HepG2 (cell line): ENCODE results near the gene LIN28A. TPM values are rescaled to one million over a fixed set of nuclear protein-coding genes. Genes with fewer than 3 reads are reported as not detected.
A peak's percentile ranks its signal among the peaks of the same experiment; 100 is the strongest.

ENCODE experiments used
- CBX2 ChIP-seq, 2 experiments: fragments of 200-600 bp in 1 of 2; sonication (generic); formaldehyde crosslinking in 1 of 2; IDR thresholded peaks; 2 replicates each; pipeline versions ENCODE4 v1.7.0 to v1.8.1; 2018 to 2022; ENCODE audit warnings: low read depth in 2 of 2, low read length in 1 of 2, mild to moderate bottlenecking in 1 of 2, missing genetic modification reagents in 1 of 2
- CBX5 ChIP-seq: sonication (generic); formaldehyde crosslinking; IDR thresholded peaks from 2 replicates; pipeline ENCODE4 v1.4.0; 2020; ENCODE audit warnings: missing genetic modification reagents, borderline replicate concordance
- CEBPG ChIP-seq: IDR thresholded peaks from 2 replicates; pipeline ENCODE4 v1.6.1; 2016
- CHD2 ChIP-seq: IDR thresholded peaks from 2 replicates; pipeline ENCODE4 v1.6.1; 2011; ENCODE audit warnings: low read depth, low read length, improper control_type of control experiment
- DRAP1 ChIP-seq: IDR thresholded peaks from 2 replicates; pipeline ENCODE4 v1.6.1; 2016; ENCODE audit warnings: missing genetic modification reagents, missing compliant biosample characterization
- EP300 ChIP-seq, 3 experiments: sonication (generic) in 1 of 3; formaldehyde crosslinking in 1 of 3; IDR thresholded peaks; 2 replicates each; pipeline versions ENCODE4 v1.5.1 to v1.6.1; 2011 to 2020; ENCODE audit warnings: low read depth in 2 of 3, low read length in 2 of 3, borderline replicate concordance in 1 of 3, improper control_type of control experiment in 1 of 3, mild to moderate bottlenecking in 1 of 3, missing genetic modification reagents in 1 of 3, moderate library complexity in 1 of 3
- KDM3A ChIP-seq: IDR thresholded peaks from 2 replicates; pipeline ENCODE4 v1.6.1; 2018; ENCODE audit warnings: low read depth, missing compliant biosample characterization
- KDM5A ChIP-seq: fragments of 200-600 bp; sonication (generic); IDR thresholded peaks from 2 replicates; pipeline ENCODE4 v1.7.0; 2018; ENCODE audit warnings: antibody characterized with exemption, mild to moderate bottlenecking, low read length, borderline replicate concordance
- KLF9 ChIP-seq: IDR thresholded peaks from 2 replicates; pipeline ENCODE4 v1.6.1; 2016; ENCODE audit warnings: low read depth
- KMT2A ChIP-seq: sonication (generic); formaldehyde crosslinking; IDR thresholded peaks from 2 replicates; pipeline ENCODE4 v1.4.0; 2020; ENCODE audit warnings: missing genetic modification reagents
- LCORL ChIP-seq, 2 experiments: fragments of 450-650 bp in 1 of 2; sonication (generic) in 1 of 2; formaldehyde crosslinking in 1 of 2; IDR thresholded peaks; 2 replicates each; pipeline versions ENCODE4 v1.5.0 to v1.6.1; 2017 to 2020; ENCODE audit warnings: antibody characterized with exemption in 1 of 2, missing genetic modification reagents in 1 of 2
- MIER3 ChIP-seq: IDR thresholded peaks from 2 replicates; pipeline ENCODE4 v1.6.1; 2016; ENCODE audit warnings: missing compliant biosample characterization, borderline replicate concordance
- MXD4 ChIP-seq: IDR thresholded peaks from 2 replicates; pipeline ENCODE4 v1.6.1; 2016; ENCODE audit warnings: mild to moderate bottlenecking, missing biosample characterization, missing genetic modification reagents
- NFYC ChIP-seq: IDR thresholded peaks from 2 replicates; pipeline ENCODE4 v1.6.1; 2016; ENCODE audit warnings: missing genetic modification reagents, missing compliant biosample characterization
- POLR2AphosphoS5 ChIP-seq: IDR thresholded peaks from 2 replicates; pipeline ENCODE4 v1.6.1; 2012; ENCODE audit warnings: low read depth, low read length
- SNRNP70 ChIP-seq: fragments of 200-400 bp; formaldehyde crosslinking; IDR thresholded peaks from 2 replicates; pipeline ENCODE4 v1.6.1; 2017; ENCODE audit warnings: mild to moderate bottlenecking, low read depth, low read length, moderate library complexity
- U2AF2 ChIP-seq: fragments of 200-400 bp; formaldehyde crosslinking; IDR thresholded peaks from 2 replicates; pipeline ENCODE4 v1.6.1; 2017; ENCODE audit warnings: low read depth, mild to moderate bottlenecking, low read length
- ZNF253 ChIP-seq: sonication (generic); formaldehyde crosslinking; IDR thresholded peaks from 2 replicates; pipeline ENCODE4 v1.8.0; 2022; ENCODE audit warnings: mild to moderate bottlenecking, missing genetic modification reagents, borderline replicate concordance
- polyA plus RNA-seq, 8 experiments: library from polyadenylated mRNA; depleted of rRNA in 3 of 8; stranded (reverse) in 7 of 8; unstranded in 1 of 8; fragments of >200 nt; fragmentation: Illumina TruSeq in 4 of 8; extraction: Trizol in 4 of 8; gene quantifications; 2 replicates each; pipeline versions ENCODE4 v1.2.1 to v1.2.3, GENCODE V29; 2011 to 2016; ENCODE audit warnings: low read depth in 4 of 8, missing spikeins in 1 of 8, mixed read lengths in 1 of 8; ENCODE audit not compliant: insufficient read depth in 1 of 8
- total RNA-seq, 5 experiments: library from RNA; depleted of rRNA; stranded (reverse); fragments of >200 nt; fragmentation: Illumina TruSeq; extraction: Trizol; gene quantifications; 2 replicates each; pipeline ENCODE4 v1.2.3, GENCODE V29; 2016; ENCODE audit warnings: low read depth in 1 of 5
- TF ChIP-seq, protein P1 (sequence below): sonication (generic); formaldehyde crosslinking; IDR thresholded peaks from 2 replicates; pipeline ENCODE4 v1.4.0; 2020; ENCODE audit warnings: missing genetic modification reagents
- TF ChIP-seq, protein P2 (sequence below), 2 experiments: sonication (generic) in 1 of 2; formaldehyde crosslinking in 1 of 2; IDR thresholded peaks; 2 replicates each; pipeline versions ENCODE4 v1.6.1 to v1.9.0; 2014 to 2022; ENCODE audit warnings: antibody characterized with exemption in 1 of 2, borderline replicate concordance in 1 of 2, inconsistent platforms in 1 of 2, low read depth in 1 of 2, missing genetic modification reagents in 1 of 2

The LIN28A gene
- total and polyA plus RNA-seq, 2 of the 13 experiments (the other 11 are each of a cell fraction or from before 2014, with no cell fraction given), result not detected

DNA sequence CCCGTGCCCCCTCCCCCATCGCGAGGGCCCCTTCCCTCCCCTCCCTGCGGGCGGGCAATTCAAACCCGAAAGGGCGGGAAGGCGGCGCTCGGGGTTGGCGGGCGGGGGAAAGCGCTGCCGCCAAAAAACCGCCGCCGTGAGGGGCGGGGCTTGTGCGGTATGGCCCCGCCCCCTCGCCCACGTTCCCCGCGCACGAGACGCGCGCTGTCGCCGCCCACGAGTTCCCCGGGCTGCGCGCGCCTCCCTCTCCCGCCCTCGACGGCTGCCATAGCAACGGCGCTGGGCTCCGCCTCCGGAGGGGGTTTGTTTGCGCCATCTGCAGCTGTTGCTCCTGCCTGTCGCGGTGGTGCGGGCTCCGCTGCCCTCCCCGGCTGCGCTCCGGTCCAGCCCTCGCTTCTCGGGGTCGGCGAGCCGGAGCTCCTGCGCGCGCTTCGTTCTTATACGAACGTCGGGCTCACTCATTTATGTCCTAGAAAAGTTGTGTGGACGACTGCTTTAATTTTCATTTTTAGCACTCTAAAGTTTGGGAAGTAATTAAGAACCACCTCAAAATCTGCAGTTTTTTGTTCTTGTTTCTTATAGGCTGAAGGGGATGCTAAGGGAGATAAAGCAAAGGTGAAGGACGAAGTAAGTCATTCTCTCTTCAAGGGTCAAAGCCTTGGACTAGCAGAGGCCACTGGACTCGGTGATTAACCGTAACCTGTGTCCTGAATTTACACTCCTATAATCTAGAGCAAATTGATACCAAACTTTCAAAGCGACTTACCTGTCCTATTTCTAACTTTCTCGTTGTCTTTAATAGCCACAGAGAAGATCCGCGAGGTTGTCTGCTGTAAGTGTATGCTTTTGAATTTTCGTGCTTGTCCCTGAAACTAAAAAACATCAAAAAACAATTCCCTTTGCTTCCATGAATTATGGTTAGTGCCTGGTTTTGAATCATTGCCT, 62.6 kb downstream of the LIN28A start (continued):
- peak; percentile 96 for TF ChIP-seq U2AF2
- TF ChIP-seq CEBPG, result peak; percentile 79
- peak in 1 of 2 experiments; percentile 16; a peak in 1 of 4 replicates for TF ChIP-seq EP300 (IDR thresholded peaks at IDR 0.05; ENCODE audit: low read depth in 2 of 2, low read length in 2 of 2)
- no peak for TF ChIP-seq EP300 (CRISPR knock-in tag; IDR thresholded peaks at IDR 0.05; ENCODE audit: borderline replicate concordance)
- TF ChIP-seq CBX5 (CRISPR knock-in tag), result peak; percentile 34; the same call in 1 of the 2 replicates
- peak; percentile 35; the same call in 1 of the 2 replicates for TF ChIP-seq KDM3A (CRISPR knock-in tag)
- TF ChIP-seq SNRNP70, result no peak
- TF ChIP-seq KMT2A, result no peak
- TF ChIP-seq LCORL (IDR thresholded peaks at IDR 0.05), result no peak
- peak; percentile 26; the same call in 1 of the 2 replicates for TF ChIP-seq LCORL (CRISPR knock-in tag; IDR thresholded peaks at IDR 0.05)
- TF ChIP-seq NFYC (CRISPR knock-in tag), result peak; percentile 36; the same call in 1 of the 2 replicates
- TF ChIP-seq KLF9 (CRISPR knock-in tag), result peak; percentile 46; the same call in 1 of the 2 replicates
- TF ChIP-seq ZNF253 (CRISPR knock-in tag), result no peak
- TF ChIP-seq KDM5A, result peak; percentile 62; the same call in 1 of the 2 replicates
- TF ChIP-seq, protein P1, sequence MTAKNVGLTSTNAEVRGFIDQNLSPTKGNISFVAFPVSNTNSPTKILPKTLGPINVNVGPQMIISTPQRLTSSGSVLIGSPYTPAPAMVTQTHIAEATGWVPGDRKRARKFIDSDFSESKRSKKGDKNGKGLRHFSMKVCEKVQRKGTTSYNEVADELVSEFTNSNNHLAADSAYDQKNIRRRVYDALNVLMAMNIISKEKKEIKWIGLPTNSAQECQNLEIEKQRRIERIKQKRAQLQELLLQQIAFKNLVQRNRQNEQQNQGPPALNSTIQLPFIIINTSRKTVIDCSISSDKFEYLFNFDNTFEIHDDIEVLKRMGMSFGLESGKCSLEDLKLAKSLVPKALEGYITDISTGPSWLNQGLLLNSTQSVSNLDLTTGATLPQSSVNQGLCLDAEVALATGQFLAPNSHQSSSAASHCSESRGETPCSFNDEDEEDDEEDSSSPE (CRISPR knock-in tag), result peak; percentile 98
- 0 out of 2 replicates have a peak, but pooled peaks have one; percentile 5 for TF ChIP-seq CHD2
- TF ChIP-seq DRAP1, result 0 out of 2 replicates have a peak, but pooled peaks have one; percentile 39
- TF ChIP-seq, protein P2, sequence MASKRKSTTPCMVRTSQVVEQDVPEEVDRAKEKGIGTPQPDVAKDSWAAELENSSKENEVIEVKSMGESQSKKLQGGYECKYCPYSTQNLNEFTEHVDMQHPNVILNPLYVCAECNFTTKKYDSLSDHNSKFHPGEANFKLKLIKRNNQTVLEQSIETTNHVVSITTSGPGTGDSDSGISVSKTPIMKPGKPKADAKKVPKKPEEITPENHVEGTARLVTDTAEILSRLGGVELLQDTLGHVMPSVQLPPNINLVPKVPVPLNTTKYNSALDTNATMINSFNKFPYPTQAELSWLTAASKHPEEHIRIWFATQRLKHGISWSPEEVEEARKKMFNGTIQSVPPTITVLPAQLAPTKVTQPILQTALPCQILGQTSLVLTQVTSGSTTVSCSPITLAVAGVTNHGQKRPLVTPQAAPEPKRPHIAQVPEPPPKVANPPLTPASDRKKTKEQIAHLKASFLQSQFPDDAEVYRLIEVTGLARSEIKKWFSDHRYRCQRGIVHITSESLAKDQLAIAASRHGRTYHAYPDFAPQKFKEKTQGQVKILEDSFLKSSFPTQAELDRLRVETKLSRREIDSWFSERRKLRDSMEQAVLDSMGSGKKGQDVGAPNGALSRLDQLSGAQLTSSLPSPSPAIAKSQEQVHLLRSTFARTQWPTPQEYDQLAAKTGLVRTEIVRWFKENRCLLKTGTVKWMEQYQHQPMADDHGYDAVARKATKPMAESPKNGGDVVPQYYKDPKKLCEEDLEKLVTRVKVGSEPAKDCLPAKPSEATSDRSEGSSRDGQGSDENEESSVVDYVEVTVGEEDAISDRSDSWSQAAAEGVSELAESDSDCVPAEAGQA (IDR thresholded peaks at IDR 0.05; ENCODE audit: low read depth), result 0 out of 2 replicates have a peak, but pooled peaks have one; percentile 11
- TF ChIP-seq, protein P2 (CRISPR knock-in tag; IDR thresholded peaks at IDR 0.05; ENCODE audit: borderline replicate concordance), result no peak
- TF ChIP-seq POLR2AphosphoS5, result peak; percentile 24; the same call in 1 of the 2 replicates
- TF ChIP-seq MXD4 (CRISPR knock-in tag), result peak; percentile 42; the same call in 1 of the 2 replicates
- 0 out of 2 replicates have a peak, but pooled peaks have one; percentile 23 for TF ChIP-seq MIER3 (CRISPR knock-in tag)
- no peak for TF ChIP-seq CBX2 (IDR thresholded peaks at IDR 0.05; ENCODE audit: low read depth, low read length)
- TF ChIP-seq CBX2 (CRISPR knock-in tag; IDR thresholded peaks at IDR 0.05; ENCODE audit: low read depth), result no peak
